Measurements from ENCODE around the gene ABCE1.
A peak's percentile ranks its signal among the peaks of the same experiment; 100 is the strongest.

ABCE1 gene

DNA sequence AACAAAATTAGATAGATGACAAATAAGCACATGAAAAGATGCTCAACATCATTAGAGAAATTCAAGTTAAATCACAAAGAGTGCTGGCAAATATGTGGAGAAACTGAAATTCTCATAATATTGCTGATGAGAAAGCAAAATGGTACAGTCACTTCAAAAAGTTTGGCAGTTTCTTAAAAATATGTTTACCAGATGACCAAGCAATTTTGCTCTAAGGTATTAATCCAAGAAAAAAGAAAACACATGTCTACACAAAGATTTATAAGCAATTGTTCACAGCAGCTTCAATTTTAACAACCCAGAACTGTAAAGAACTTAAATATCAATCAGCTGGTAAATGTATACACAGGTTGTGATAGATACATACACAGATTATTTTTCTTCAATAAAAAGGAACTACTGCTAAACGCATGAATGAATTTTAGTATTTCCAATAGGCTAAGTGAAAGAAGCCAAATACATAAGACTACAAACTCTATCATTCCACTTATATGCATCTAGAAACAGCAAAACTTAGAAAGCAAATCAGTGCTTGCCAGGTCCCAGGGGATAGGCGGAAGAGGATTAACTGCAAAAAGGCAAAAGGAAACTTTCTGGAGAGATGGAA is 70.6 kb downstream of the ABCE1 start:
- no peak for DNase-seq (ENCODE audit: low read depth)
- TF ChIP-seq, protein P1, sequence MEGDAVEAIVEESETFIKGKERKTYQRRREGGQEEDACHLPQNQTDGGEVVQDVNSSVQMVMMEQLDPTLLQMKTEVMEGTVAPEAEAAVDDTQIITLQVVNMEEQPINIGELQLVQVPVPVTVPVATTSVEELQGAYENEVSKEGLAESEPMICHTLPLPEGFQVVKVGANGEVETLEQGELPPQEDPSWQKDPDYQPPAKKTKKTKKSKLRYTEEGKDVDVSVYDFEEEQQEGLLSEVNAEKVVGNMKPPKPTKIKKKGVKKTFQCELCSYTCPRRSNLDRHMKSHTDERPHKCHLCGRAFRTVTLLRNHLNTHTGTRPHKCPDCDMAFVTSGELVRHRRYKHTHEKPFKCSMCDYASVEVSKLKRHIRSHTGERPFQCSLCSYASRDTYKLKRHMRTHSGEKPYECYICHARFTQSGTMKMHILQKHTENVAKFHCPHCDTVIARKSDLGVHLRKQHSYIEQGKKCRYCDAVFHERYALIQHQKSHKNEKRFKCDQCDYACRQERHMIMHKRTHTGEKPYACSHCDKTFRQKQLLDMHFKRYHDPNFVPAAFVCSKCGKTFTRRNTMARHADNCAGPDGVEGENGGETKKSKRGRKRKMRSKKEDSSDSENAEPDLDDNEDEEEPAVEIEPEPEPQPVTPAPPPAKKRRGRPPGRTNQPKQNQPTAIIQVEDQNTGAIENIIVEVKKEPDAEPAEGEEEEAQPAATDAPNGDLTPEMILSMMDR (IDR thresholded peaks at IDR 0.05; ENCODE audit: control insufficient read depth, insufficient read depth, low read depth, low read length, missing control alignments) = no peak
- H3K4me3 ChIP-seq (ENCODE audit: control insufficient read depth, low read depth, low read length) = no peak overlapping the region

DNA sequence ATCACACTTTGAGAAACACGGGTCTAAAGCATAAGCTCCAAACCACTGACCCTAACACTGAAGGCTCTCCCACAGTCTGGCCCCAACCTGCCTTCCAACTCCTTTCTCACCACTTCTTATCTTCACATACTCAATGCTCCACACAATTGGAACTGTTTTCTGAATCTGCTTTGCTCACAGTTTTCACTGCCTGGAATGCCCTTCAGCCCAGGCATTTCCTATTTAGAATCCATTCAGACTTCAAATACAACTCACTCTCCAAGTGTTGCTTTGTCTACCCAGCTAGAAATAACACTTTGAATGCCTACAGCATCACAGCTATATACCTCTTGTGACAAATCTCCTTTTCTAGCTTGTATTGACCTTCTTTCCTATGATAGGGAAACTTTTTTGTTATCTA is 72.1 kb downstream of the ABCE1 start:
- TF ChIP-seq, protein P1 (IDR thresholded peaks at IDR 0.05; ENCODE audit: control insufficient read depth, insufficient read depth, low read depth, low read length, missing control alignments) = no peak
- DNase-seq (ENCODE audit: low read depth) = no peak
- H3K4me3 ChIP-seq (ENCODE audit: control insufficient read depth, low read depth, low read length) = no peak overlapping the region

DNA sequence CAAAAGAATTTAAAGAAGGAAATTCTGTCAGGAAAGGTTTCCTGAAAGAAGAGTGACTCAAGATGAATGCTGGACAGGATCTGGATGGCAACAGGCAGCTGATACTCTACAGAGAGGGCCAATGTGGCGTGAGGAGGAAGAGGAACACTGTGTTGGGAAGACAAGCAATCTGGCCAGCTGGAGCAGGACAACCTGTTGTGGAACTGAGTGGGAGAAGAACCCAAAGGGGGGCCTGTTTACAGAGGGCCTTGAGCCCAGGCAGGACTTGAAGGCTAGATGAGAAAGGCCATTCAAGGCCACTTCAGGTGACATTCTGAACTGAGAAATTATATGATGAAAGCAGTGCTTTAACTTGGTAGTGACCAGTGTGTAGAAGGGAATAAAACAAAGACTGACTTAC is 73.8 kb downstream of the ABCE1 start:
- H3K4me3 ChIP-seq (ENCODE audit: control insufficient read depth, low read depth, low read length) = no peak overlapping the region
- DNase-seq (ENCODE audit: low read depth) = no peak
- TF ChIP-seq, protein P1 (IDR thresholded peaks at IDR 0.05; ENCODE audit: control insufficient read depth, insufficient read depth, low read depth, low read length, missing control alignments) = no peak

DNA sequence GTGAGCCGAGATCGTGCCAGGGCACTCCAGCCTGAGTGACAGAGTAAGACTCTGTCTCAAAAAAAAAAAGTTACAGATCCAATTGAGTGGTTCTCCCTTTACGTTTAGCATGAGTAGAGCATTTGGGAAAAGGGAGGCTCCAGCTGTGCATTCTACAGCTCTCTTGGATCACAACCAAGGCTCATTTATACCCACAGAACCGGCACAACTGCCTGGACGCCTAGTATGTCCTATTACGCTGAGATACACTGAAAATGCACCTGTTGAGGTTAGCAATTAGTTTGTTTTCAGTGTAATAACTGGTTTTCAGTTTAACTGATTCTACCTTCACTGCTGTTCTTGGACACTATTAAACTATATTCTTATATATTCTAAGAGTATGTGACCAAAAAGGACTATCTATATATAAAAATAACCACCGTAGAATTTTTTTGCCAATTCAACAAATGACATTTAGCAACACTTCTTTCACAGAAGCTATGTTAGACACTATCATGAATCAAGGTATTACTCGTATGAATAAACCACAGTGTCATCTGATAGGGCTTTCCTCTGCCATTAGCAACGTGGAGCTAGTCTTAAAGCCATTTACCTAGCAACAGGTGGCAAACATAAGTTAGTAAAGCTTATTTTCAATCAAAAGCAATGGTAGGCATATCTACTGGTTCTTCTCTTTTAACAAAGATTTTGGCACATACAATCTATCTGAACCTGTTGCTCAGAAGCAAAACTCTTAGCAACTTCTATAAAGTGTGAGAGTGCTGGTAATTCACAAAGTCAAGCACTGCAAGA is 78.7 kb downstream of the ABCE1 start:
- DNase-seq (ENCODE audit: low read depth) = no peak
- TF ChIP-seq, protein P1 (IDR thresholded peaks at IDR 0.05; ENCODE audit: control insufficient read depth, insufficient read depth, low read depth, low read length, missing control alignments) = no peak
- no peak overlapping the region for H3K4me3 ChIP-seq (ENCODE audit: control insufficient read depth, low read depth, low read length)

DNA sequence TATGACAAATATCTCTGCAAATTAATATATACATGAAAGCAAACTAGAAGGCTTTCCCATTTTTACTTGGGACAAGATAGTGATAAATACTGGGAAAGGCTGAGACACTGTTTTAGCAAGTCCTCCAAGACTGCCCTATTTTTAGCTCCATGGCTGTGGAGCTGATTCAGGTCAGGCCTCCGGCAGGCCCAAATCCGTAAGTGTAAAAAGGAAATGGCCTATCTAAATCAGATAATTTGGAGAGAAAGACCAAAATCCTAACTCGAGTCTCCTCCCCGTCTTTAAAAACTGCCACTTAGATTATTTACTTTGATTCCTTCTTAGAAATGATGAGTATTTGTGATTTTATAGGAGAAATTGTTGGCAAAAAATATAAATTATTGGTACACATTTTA is 79.4 kb downstream of the ABCE1 start:
- TF ChIP-seq, protein P1 (IDR thresholded peaks at IDR 0.05; ENCODE audit: control insufficient read depth, insufficient read depth, low read depth, low read length, missing control alignments) = no peak
- DNase-seq (ENCODE audit: low read depth) = no peak
- peak overlapping the region; percentile 2; the same call in 1 of the 2 replicates for H3K4me3 ChIP-seq (ENCODE audit: control insufficient read depth, low read depth, low read length)

DNA sequence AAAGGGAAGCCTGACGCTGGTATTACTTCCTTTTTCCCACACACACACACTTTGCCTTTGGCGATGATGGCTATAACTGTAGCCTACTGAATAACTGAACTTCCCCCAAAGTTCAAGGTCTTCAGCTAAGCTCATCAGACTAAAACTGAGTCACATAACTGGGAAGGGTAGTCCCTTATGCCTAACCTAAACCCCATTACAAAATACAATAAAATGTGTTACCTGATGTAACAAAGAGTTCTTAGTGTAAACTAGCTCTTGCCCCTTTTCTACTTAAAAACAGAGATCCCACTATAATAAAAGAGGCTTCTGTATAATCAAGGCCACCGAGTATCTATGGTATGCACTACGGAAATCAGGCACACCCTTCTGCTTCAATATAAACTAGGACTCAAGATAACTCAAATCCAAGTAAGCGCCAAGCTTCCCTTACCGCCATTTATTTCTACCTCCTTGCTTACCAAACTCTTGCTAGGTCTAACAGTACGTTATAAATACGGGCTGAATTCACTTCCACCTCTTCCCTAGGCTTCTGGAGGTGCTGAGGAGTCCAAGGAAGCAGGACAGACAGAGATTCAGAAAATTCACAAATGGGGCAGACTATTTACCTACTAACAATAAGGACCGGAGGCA is 79.9 kb downstream of the ABCE1 start:
- H3K4me3 ChIP-seq (ENCODE audit: control insufficient read depth, low read depth, low read length) = peak overlapping the region; percentile 70
- DNase-seq (ENCODE audit: low read depth) = no peak
- TF ChIP-seq, protein P1 (IDR thresholded peaks at IDR 0.05; ENCODE audit: control insufficient read depth, insufficient read depth, low read depth, low read length, missing control alignments) = no peak
